Left ventricle myocardium inferior (tissue), 1 donor: ENCODE measurements around the gene IL36RN. TPM values are rescaled to one million over a fixed set of nuclear protein-coding genes. Genes with fewer than 3 reads are reported as not detected.

ENCODE experiments used
- DNase-seq: peaks from one replicate; pipeline ENCODE4 v3.0.0-alpha.2; 2020
- H3K27ac ChIP-seq: fragments of 200-600 bp; replicated peaks from 2 replicates; pipeline ENCODE4 v1.8.0; 2021
- H3K27me3 ChIP-seq: fragments of 200-600 bp; 2 replicates; pipeline ENCODE4 v1.8.0; 2021; ENCODE audit warnings: low read depth
- H3K36me3 ChIP-seq: fragments of 200-600 bp; 2 replicates; pipeline ENCODE4 v1.8.0; 2021
- H3K4me1 ChIP-seq: fragments of 200-600 bp; 2 replicates; pipeline ENCODE4 v1.8.0; 2021
- H3K4me3 ChIP-seq: fragments of 200-600 bp; 2 replicates; pipeline ENCODE4 v1.8.0; 2021; ENCODE audit warnings: mild to moderate bottlenecking, moderate library complexity
- H3K9me3 ChIP-seq: fragments of 200-600 bp; replicated peaks from 2 replicates; pipeline ENCODE4 v1.8.0; 2021
- CTCF ChIP-seq: fragments of 200-600 bp; IDR thresholded peaks from 2 replicates; pipeline ENCODE4 v1.8.0; 2021; ENCODE audit warnings: antibody characterized with exemption, mild to moderate bottlenecking, borderline replicate concordance
- intact Hi-C: fragments of 100-400 bp; cut with micrococcal nuclease; formaldehyde crosslinking; loops from one replicate; pipeline ENCODE4 v1.11.0; 2022
- total RNA-seq: library from RNA; stranded (reverse); fragmentation: NEBNext Ultra II Directional; extraction: Animal tissue kit (Norgen Biotek cat#: 25700); gene quantifications from one replicate; pipeline ENCODE4 v1.2.1, GENCODE V29; 2021
- donor health status: DM: no; HTN: yes; CAD: no; lungs with severe emphysema.

IL36RN gene
- total RNA-seq, 1 donor from 2014 or later: not detected

GRCh38 chr2:113013336-113013661 lies 45.7 kb upstream of the IL36RN start:
- intact Hi-C loops: no loop called here
- DNase-seq: no peak
- no peaks in the 10 kb centered on the region for H3K4me1 ChIP-seq
- TF ChIP-seq CTCF: no peak
- no peak overlapping the region for H3K27ac ChIP-seq
- peaks cover 41% of the 10 kb centered on the region for H3K27me3 ChIP-seq
- H3K36me3 ChIP-seq: no peaks in the 10 kb centered on the region
- H3K4me3 ChIP-seq: no peak overlapping the region
- H3K9me3 ChIP-seq: no peaks in the 10 kb centered on the region

DNA sequence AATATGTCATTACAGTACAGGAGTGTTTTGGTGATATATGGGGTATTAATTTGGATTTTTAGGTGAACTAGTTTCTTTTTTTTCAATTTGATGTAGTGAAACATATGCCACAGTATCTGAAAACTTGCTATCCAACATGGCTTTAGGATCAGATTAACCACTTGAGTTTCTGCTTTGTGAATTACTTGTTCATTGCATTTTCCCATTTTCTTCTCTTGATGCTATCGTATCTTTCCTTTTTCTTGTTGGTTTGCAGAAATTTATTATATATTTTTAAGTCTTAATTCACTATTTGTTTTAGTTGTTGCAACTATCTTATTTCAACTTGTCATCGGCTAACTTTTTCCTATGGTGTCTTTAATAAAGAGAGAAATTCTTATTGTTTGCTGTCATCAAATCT lies 44.9 kb upstream of the IL36RN start:
- no peak overlapping the region for H3K4me3 ChIP-seq
- no peaks in the 10 kb centered on the region for H3K4me1 ChIP-seq
- H3K36me3 ChIP-seq: no peaks in the 10 kb centered on the region
- DNase-seq: no peak
- peaks cover 49% of the 10 kb centered on the region for H3K27me3 ChIP-seq
- no peak for TF ChIP-seq CTCF
- H3K9me3 ChIP-seq: no peaks in the 10 kb centered on the region
- H3K27ac ChIP-seq: no peak overlapping the region
- intact Hi-C loops: no loop called here

- H3K4me3 ChIP-seq: no peak overlapping the region
Observed at GRCh38 chr2:113015042-113015441, 44.0 kb upstream of the IL36RN start.

DNA sequence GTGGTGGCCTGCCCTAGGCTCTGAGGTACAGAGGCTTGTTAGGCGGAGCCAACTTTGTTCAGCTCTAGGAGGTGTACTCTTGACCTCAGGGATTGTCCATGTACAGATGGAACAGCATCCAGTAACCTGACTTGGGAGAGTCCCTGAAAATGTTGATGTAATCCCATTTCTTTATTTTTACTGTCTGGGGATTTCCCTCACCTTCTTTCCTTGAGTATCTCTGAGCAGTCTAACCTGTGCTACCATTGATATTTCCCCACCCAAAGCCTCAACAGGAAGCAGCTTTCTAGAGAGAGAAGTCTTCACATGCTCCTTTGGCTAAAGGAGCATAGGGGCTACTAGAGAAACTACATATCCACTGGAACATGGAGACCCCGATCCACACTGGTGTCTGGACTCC lies 43.3 kb upstream of the IL36RN start:
- no peaks in the 10 kb centered on the region for H3K36me3 ChIP-seq
- intact Hi-C loops: no loop called here
- no peak for TF ChIP-seq CTCF
- no peaks in the 10 kb centered on the region for H3K9me3 ChIP-seq
- no peak overlapping the region for H3K27ac ChIP-seq
- DNase-seq: no peak
- peaks cover 55% of the 10 kb centered on the region for H3K27me3 ChIP-seq
- H3K4me3 ChIP-seq: no peak overlapping the region
- H3K4me1 ChIP-seq: no peaks in the 10 kb centered on the region

More at GRCh38 chr2:113015042-113015441, 44.0 kb upstream of the IL36RN start:
- H3K36me3 ChIP-seq: no peaks in the 10 kb centered on the region
- H3K27me3 ChIP-seq: peaks cover 56% of the 10 kb centered on the region
- intact Hi-C loops: no loop called here
- no peak for TF ChIP-seq CTCF
- H3K4me1 ChIP-seq: no peaks in the 10 kb centered on the region
- H3K9me3 ChIP-seq: no peaks in the 10 kb centered on the region
- H3K27ac ChIP-seq: no peak overlapping the region
- no peak for DNase-seq

GRCh38 chr2:113018509-113018908 lies 40.5 kb upstream of the IL36RN start:
- H3K4me1 ChIP-seq: no peaks in the 10 kb centered on the region
- H3K4me3 ChIP-seq: no peak overlapping the region
- intact Hi-C loops: no loop called here
- no peak for DNase-seq
- no peaks in the 10 kb centered on the region for H3K9me3 ChIP-seq
- peaks cover 76% of the 10 kb centered on the region for H3K27me3 ChIP-seq
- TF ChIP-seq CTCF: no peak
- H3K27ac ChIP-seq: no peak overlapping the region
- H3K36me3 ChIP-seq: no peaks in the 10 kb centered on the region

GRCh38 chr2:113021312-113021711 lies 37.7 kb upstream of the IL36RN start:
- Histone ChIP-seq H3K4me1 (no peaks in the 10 kb centered on the region), H3K36me3 (no peaks in the 10 kb centered on the region), H3K9me3 (no peaks in the 10 kb centered on the region), H3K27ac (no peak overlapping the region), H3K27me3 (peaks cover 78% of the 10 kb centered on the region), H3K4me3 (no peak overlapping the region)
- no peak for TF ChIP-seq CTCF
- DNase-seq: no peak
- intact Hi-C loops: no loop called here
